Body of pancreas (tissue), 4 donors: ENCODE results near the gene SCTR.
A peak's percentile ranks its signal among the peaks of the same experiment; 100 is the strongest.

Experiments used
- CTCF ChIP-seq, 7 experiments: fragments of 450-650 bp in 4 of 7; fragments of 200-600 bp in 3 of 7; sonication (generic) in 3 of 7; IDR thresholded peaks; one replicate each; pipeline ENCODE4 v1.5.1; 2016 to 2019; ENCODE audit warnings: antibody characterized with exemption in 7 of 7
- POLR2A ChIP-seq, 3 donors: fragments of 450-650 bp; IDR thresholded peaks; one replicate each; pipeline ENCODE4 v1.6.1; 2016; ENCODE audit warnings: antibody characterized with exemption in 3 of 3, mild to moderate bottlenecking in 2 of 3

- TF ChIP-seq CTCF (IDR thresholded peaks at IDR 0.05) (peak in 1 of 7 experiments; percentile 5), POLR2A (IDR thresholded peaks at IDR 0.05) (peak; percentile 37 to 63 (median 58))
Observed at GRCh38 chr2:119431155-119431975, 92.9 kb downstream of the SCTR start, which contains the start of gene TMEM37.
